ENCODE measurements around the gene RAB23. TPM values are rescaled to one million over a fixed set of nuclear protein-coding genes. Genes with fewer than 3 reads are reported as not detected.

Gene RAB23
- total RNA-seq, 1 experiment from 2014 or later, result 13.8 TPM

DNA sequence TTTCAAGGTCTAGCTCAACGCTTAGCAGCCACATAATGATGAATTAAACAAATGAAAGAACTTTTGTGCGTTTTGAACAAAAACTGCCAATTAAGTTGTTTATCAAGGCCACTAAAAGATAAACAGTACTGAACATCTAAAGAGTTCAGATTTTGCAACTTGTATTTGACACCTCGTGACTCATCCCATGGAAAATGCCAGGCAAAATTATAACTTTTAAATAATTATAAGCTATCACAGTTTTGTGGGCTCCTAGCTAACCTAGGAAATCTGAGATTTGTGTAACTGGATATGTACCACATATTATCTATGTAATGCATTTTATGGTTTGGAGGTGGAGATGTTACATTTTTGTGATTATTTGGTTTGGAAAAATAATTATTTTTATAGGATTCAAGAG, 59.6 kb downstream of the RAB23 start:
- no peaks in the 10 kb centered on the region for H3K4me1 ChIP-seq (replicated peaks; ENCODE audit: insufficient read depth)
- H3K36me3 ChIP-seq (ENCODE audit: low read depth), result 0 out of 2 replicates have a peak, but pooled peaks cover 8% of the 10 kb centered on the region
- no peak overlapping the region for H3K4me2 ChIP-seq
- no peaks in the 10 kb centered on the region for H3K79me2 ChIP-seq (ENCODE audit: low read depth)
- H3K27ac ChIP-seq, result no peak overlapping the region
- H4K20me1 ChIP-seq (ENCODE audit: insufficient read depth), result no peaks in the 10 kb centered on the region
- intact Hi-C loops (cut with micrococcal nuclease; ENCODE audit: unreplicated experiment), result no loop called here
- peaks cover 15% of the 10 kb centered on the region for H3K9me3 ChIP-seq (ENCODE audit: insufficient read depth, low read depth)
- POLR2A ChIA-PET (ENCODE audit: unreplicated experiment), result no interaction called here
- CTCF ChIA-PET, result no interaction called here
- no TSS peak for BruUV-seq (replicated peaks)
- H3F3A ChIP-seq (ENCODE audit: insufficient read depth, low read depth), result peaks cover 13% of the 10 kb centered on the region
- H3K27me3 ChIP-seq (ENCODE audit: insufficient read depth, low read depth), result no peaks in the 10 kb centered on the region
- H2AFZ ChIP-seq, result no peak overlapping the region
- TF ChIP-seq EZH2 (IDR thresholded peaks at IDR 0.05; ENCODE audit: low read depth), result no peak
- TF ChIP-seq, protein P1, sequence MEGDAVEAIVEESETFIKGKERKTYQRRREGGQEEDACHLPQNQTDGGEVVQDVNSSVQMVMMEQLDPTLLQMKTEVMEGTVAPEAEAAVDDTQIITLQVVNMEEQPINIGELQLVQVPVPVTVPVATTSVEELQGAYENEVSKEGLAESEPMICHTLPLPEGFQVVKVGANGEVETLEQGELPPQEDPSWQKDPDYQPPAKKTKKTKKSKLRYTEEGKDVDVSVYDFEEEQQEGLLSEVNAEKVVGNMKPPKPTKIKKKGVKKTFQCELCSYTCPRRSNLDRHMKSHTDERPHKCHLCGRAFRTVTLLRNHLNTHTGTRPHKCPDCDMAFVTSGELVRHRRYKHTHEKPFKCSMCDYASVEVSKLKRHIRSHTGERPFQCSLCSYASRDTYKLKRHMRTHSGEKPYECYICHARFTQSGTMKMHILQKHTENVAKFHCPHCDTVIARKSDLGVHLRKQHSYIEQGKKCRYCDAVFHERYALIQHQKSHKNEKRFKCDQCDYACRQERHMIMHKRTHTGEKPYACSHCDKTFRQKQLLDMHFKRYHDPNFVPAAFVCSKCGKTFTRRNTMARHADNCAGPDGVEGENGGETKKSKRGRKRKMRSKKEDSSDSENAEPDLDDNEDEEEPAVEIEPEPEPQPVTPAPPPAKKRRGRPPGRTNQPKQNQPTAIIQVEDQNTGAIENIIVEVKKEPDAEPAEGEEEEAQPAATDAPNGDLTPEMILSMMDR (conservative IDR thresholded peaks at IDR 0.05), result no peak
- H3K9me2 ChIP-seq (ENCODE audit: insufficient read depth), result no peaks in the 10 kb centered on the region
- H3K4me3 ChIP-seq, result no peak overlapping the region
- no peak for DNase-seq

- Histone ChIP-seq H3K79me2 (ENCODE audit: low read depth) (no peaks in the 10 kb centered on the region), H3K9me2 (ENCODE audit: insufficient read depth) (no peaks in the 10 kb centered on the region), H3K27me3 (ENCODE audit: insufficient read depth, low read depth) (no peaks in the 10 kb centered on the region), H3K4me1 (replicated peaks; ENCODE audit: insufficient read depth) (no peaks in the 10 kb centered on the region), H3K36me3 (ENCODE audit: low read depth) (0 out of 2 replicates have a peak, but pooled peaks cover 8% of the 10 kb centered on the region), H2AFZ (no peak overlapping the region), H3K27ac (no peak overlapping the region), H3K4me2 (no peak overlapping the region), H3K4me3 (no peak overlapping the region), H3F3A (ENCODE audit: insufficient read depth, low read depth) (peaks cover 13% of the 10 kb centered on the region), H4K20me1 (ENCODE audit: insufficient read depth) (no peaks in the 10 kb centered on the region), H3K9me3 (ENCODE audit: insufficient read depth, low read depth) (peaks cover 15% of the 10 kb centered on the region)
- intact Hi-C loops (cut with micrococcal nuclease; ENCODE audit: unreplicated experiment), result no loop called here
- ChIA-PET POLR2A (ENCODE audit: unreplicated experiment) (interaction anchor here (0.7 kb wide), 1 partner anchor 19 kb away, joined by 5 read pairs; no protein-coding TSS in a partner anchor), CTCF (no interaction called here)
- BruUV-seq (replicated peaks), result no TSS peak
- DNase-seq, result no peak
- TF ChIP-seq, protein P1 (conservative IDR thresholded peaks at IDR 0.05), result no peak
- TF ChIP-seq EZH2 (IDR thresholded peaks at IDR 0.05; ENCODE audit: low read depth), result no peak
Observed at GRCh38 chr6:57162028-57162427, 60.1 kb downstream of the RAB23 start.

- no peaks in the 10 kb centered on the region for H3K79me2 ChIP-seq (ENCODE audit: low read depth)
- no peak for DNase-seq
- peaks cover 13% of the 10 kb centered on the region for H3F3A ChIP-seq (ENCODE audit: insufficient read depth, low read depth)
- no peaks in the 10 kb centered on the region for H3K27me3 ChIP-seq (ENCODE audit: insufficient read depth, low read depth)
- H3K4me3 ChIP-seq, result no peak overlapping the region
- no TSS peak for BruUV-seq (replicated peaks)
- H3K4me1 ChIP-seq (replicated peaks; ENCODE audit: insufficient read depth), result no peaks in the 10 kb centered on the region
- intact Hi-C loops (cut with micrococcal nuclease; ENCODE audit: unreplicated experiment), result no loop called here
- no peaks in the 10 kb centered on the region for H3K9me2 ChIP-seq (ENCODE audit: insufficient read depth)
- H3K4me2 ChIP-seq, result no peak overlapping the region
- peaks cover 1% of the 10 kb centered on the region; the same call in 1 of the 2 replicates for H3K9me3 ChIP-seq (ENCODE audit: insufficient read depth, low read depth)
- H3K36me3 ChIP-seq (ENCODE audit: low read depth), result peaks cover under 1% of the 10 kb centered on the region; the same call in 1 of the 2 replicates
- no peak overlapping the region for H3K27ac ChIP-seq
- ChIA-PET CTCF (no interaction called here), POLR2A (ENCODE audit: unreplicated experiment) (no interaction called here)
- H4K20me1 ChIP-seq (ENCODE audit: insufficient read depth), result no peaks in the 10 kb centered on the region; the same call in 1 of the 2 replicates
- no peak overlapping the region for H2AFZ ChIP-seq
- TF ChIP-seq, protein P1 (conservative IDR thresholded peaks at IDR 0.05), result no peak
- no peak for TF ChIP-seq EZH2 (IDR thresholded peaks at IDR 0.05; ENCODE audit: low read depth)
Observed at GRCh38 chr6:57159127-57159526, 63.0 kb downstream of the RAB23 start.
